GM18909 (cell line): Measurements from ENCODE around the gene MCOLN2.

Experiments
- ATAC-seq: cut with Tn5 transposase; IDR thresholded peaks from one replicate; pipeline ENCODE4 v1.9.1; 2021; ENCODE audit warnings: mild to moderate bottlenecking; ENCODE audit not compliant: unreplicated experiment, poor library complexity

Gene MCOLN2

GRCh38 chr1:84947536-84948410, 49.1 kb downstream of the MCOLN2 start:
- ATAC-seq, result no peak

- no peak for ATAC-seq
Observed at GRCh38 chr1:84946631-84947030, 50.3 kb downstream of the MCOLN2 start.

- ATAC-seq, result peak; percentile 90
Observed at GRCh38 chr1:84944767-84945486, 52.0 kb downstream of the MCOLN2 start.

DNA sequence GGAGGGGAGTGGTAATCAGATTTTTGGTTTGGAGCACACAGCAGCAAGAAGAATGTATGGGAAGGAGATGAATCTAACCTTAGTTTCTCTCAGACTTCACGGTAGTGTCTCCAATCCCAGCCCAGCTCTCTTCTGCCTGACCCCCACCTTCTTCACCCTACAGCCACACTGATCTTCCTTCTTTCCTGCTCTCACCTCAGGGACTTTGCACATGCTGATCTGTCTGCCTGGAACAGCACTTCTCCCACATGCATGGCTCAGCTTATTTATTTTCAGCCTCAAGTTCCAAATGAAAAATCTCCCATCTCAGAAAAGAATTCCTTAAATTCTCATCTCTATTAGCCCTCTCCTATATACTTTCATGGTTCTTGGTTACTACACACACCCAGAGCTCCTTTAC, 55.1 kb downstream of the MCOLN2 start:
- no peak for ATAC-seq

DNA sequence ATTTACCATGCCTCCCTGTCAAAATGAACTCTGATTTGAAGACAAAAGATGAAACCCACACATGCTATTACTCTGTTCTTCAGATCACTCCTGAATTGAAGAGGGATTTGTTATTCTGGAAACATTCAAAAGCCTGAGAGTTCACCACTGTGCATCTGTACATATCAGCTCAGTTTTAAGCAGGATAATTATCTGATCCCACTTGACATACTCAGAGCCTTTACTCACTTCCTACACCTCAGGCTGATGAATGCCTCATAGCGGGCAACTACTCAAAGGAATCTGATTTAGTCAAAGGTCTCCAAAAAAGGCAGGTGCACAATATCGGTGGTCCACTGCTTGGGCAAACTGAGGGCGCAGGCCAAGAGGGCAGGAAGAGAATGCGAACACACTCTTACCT, 56.4 kb downstream of the MCOLN2 start:
- no peak for ATAC-seq

DNA sequence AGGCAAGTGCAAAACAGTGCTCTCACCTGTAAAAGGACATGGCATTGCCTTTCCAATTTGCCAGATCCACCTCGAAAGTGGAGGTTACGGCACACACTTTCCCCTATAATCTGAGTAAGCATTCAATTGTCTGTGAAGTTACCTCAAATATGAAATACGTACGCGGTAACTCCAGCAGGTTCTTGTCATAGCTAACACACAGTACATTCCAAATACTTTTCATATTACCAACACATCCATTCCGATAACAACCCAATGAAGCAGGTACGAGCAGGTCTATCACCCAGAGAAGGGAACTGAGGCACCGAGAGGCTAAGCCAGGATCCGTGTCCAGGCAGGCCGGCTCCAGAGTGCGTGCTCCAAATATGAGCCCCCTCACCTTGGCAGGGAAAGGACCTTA, 57.2 kb downstream of the MCOLN2 start:
- no peak for ATAC-seq

DNA sequence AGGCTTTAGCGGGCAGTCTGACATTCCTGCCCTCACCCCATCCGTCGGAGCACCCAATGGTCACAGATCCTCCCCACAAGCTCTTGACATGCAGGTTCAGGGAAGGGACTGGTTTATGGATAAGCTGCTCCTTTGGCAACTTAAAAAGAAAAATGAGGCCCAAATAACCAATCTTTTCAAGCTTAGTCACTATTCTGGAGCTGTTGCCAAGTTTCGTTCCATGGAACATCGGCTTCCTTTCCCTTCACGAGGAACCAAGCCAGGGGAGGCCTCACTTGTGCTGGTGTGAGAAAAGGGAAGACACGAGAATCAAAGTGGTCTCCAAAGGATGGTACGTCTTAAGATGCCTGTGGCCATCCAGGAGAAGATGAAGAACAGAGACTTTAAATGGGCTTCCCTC, 57.8 kb downstream of the MCOLN2 start:
- ATAC-seq, result no peak

DNA sequence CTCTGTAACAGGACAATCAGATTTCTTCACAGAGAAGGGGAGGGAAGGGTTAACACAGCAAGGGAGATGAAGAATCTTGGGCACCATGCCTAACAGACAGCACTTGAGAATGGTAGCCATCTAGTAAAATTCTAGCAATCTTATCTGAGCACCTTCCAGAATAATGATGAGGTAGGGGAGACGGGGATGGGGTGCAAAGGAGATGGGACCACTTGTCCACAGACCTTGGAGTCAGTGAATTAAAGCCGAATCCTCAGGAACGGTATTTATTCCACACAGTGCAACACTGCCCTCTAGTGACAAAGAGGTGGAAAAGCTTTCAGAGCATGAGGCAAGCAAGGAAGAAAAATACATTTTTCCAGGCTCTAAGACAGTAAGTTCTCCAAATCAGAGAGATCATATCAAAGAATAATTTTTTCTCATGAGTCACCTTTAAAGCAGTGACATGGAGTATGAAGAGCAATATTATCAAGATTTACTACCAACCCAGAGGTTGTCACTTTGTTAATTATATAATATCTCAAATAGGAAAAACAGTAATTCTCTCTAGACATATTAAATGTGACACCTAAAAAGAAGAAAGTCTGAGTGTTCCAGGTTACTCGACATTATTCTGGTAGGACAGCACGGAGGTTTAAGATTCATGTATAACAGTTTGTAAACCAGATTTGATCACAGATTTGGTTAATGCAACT, 60.6 kb downstream of the MCOLN2 start:
- ATAC-seq, result peak; percentile 59

DNA sequence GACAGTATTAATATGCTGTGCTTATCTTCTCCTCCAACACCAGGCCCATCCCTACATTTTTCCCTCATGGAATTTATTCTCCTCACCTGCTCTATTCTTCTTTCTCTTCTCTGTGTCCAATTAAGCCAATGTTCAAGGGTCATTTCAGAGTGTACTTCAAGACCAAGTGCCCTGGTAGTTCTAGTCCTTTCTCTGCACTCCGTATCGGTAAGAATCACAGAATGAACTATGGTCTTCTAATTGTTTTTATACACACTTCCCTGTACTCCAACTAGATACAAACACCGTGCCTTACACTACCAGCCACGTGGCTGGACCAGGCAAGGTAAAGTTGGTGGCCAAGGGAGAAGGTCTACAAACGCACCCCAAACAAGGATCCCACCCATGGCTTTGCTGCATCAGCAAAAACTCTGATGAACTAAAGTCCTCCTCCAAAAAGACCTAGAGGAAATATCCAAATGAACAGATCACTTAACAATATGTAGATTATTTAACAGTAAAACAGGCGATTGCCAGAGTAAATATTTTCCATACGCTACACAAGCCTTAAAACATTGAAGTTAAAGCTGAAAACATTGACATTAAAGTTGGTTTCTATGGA, 63.8 kb downstream of the MCOLN2 start:
- ATAC-seq, result no peak

DNA sequence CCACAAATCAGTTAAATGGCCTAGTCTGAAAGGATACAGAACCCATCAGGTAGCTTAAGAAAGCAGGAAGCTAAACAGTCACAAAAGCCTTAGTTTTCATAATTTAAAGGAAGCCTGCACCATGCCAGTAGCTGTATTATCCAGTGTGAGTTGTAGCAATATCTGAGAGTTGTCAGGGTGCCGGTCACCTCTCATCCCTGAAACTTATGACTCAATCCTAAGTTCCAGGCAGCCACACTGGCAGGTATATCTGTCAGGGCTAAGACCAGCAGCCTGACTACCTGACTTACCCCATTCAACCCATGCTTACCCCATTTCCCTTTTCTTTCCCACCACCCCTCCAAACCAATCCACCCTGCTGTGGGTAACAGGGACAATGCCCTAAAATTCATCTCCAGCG, 66.1 kb downstream of the MCOLN2 start:
- no peak for ATAC-seq

DNA sequence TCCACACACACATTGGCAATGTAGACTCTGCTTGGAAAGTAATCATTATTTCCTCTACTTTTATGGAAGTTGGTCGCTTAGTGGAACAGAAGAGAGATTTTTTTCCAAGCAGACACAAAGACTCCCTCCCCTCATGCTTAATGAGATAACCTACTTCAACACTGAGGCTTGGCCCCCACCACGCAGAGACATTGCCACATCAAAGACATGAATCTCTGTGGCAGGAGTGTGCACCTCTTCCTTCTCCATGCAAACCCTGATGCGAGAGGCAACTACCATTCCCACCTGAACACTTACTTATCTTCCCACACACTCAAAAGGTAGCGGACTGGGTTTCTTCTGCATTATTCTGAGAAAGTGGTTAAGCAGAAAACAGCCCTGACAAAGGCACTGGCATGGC, 66.6 kb downstream of the MCOLN2 start:
- ATAC-seq, result no peak

DNA sequence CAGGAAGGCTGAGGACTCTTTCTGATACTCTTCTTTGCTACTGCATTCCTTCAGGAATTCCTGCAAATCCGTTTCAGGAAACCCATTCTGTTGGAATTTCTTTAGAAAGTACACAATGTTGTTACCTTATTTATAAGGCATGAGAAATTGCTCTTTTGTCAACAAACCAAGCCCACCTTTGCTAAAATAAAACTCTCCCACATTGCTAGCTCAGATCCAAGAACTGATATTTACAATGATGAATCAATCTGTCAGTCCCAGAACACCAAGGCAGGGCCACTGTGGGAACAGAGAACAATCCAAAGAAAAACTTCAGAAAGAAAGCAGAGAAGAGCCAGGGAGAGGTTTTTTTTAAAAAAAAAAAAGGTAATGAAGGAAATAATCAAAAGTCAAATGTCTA, 67.3 kb downstream of the MCOLN2 start:
- no peak for ATAC-seq

DNA sequence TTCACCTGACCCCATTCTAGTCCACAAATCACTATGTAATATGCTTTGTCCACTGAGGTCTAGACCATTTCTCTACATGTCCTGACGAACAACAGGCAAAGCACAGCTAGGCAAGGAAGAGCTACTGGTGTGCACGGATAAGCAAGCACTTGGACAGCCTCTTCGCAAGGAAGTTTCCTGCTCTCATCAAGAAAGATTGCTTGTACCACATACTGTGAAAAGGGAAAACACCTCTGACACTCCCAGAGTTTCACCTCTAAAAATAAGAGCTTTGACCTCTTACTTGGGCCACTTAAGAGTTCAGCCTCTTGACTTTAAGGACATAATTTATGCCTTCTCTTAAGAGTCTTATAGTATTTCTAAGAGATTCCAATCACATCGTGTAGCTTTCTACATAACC, 67.9 kb downstream of the MCOLN2 start:
- ATAC-seq, result no peak

DNA sequence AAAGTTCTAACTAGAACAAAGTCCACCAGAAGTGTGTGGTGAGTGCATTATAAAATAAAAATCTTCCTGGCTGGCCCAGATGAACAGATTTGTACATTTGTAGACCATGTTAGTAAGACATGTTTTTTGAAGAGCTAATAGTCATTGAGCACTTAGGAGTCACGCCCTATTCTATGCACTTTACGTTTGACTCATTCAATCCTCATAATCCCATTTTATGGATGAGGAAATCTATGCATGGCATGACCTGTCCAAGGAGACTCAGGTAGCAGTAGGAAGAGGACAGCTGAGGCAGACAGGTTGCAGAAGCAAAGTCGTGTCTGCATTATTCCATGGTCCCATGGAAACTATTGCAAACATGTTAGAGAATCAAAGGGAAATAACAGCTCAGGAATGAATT, 73.6 kb downstream of the MCOLN2 start:
- no peak for ATAC-seq

- no peak for ATAC-seq
Observed at GRCh38 chr1:84920159-84920558, 76.8 kb downstream of the MCOLN2 start.

DNA sequence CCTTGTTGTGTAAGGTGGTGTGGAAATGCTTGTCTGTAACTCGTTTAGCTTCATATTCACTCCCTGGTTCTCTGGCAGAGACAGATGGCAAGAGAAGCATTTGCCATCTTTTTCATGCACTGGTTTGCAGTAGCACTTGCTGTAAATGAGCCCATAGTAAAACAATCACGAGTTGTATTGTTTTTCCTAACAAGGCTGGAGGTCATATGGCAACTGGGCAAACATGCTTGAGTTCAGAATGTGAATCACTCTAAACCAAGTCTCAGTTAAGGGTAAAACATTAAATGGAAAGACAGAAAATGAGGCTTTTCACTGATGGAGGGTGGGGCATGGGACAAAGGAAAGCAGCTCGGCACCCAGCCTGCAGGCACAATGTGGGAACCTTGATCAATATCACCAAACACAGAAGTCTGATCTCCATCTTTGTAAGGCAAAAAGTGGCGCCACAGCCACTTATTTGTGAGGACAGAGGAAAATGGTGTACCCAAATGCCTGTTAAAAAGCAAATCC, 77.4 kb downstream of the MCOLN2 start:
- ATAC-seq, result no peak

DNA sequence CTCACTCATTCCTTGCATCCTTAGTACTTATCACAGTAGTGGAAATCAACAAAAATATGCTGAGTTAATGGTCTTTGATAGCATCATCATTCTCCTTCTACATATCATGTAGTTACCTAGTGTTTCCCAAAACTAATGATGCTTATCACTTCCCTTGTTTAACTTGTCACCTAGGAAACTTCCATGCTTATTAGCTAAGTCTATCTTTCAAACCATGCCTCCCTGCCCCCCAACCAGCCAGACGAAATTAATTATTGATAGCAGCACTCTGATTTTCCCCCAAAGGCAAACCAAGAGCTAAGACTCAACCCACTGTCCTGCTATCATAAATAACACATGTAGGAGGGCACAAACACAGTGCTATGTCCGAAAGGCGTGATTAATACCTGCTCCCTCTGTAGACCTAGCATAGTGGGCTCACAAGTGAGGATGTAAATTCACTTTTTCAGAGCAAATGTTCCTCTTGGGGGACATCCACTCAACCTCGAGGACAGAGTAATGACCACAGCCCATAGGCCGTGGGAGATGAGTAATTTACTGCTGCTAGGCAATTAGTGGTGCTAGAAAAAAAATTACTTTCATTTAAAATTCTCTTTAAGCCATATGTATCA, 78.1 kb downstream of the MCOLN2 start:
- ATAC-seq, result no peak

GRCh38 chr1:84916897-84917296, 80.0 kb downstream of the MCOLN2 start:
- ATAC-seq, result no peak

DNA sequence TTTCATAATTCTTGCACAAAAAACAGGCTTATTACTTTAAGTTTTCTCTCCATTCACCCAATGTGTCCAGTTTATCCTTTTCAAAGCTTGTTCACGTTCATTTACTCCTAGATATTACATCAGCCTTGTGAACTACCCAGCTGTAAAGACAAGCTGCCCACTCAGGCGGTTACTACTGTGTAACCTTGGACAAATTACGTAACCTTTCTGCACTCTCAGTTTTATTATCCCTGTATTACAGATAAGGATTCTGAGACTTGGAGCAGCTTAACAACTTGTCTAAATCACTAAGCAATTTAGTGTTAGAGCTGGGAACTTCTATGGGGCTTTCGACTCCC, 83.4 kb downstream of the MCOLN2 start:
- ATAC-seq, result no peak
